MCF 10A (cell line): ENCODE measurements around the gene C10orf105. TPM values are rescaled to one million over a fixed set of nuclear protein-coding genes. Genes with fewer than 3 reads are reported as not detected.

Experiments
- BruUV-seq: library from RNA; stranded (reverse); fragments of 400-500 nt; replicated peaks from 2 replicates; lab custom pipeline; 2021; lab: Mats Ljungman, UMichigan
- CTCF ChIA-PET: fragments of 300-600 bp; sonication (Branson Sonifier 250); formaldehyde crosslinking; extraction: SDS; loops from one replicate; lab custom pipeline; 2021; ENCODE audit warnings: antibody characterized with exemption, inconsistent platforms; lab: Yijun Ruan, JAX
- POLR2A ChIA-PET: fragments of 300-600, 350-650 bp; sonication (Branson Sonifier 250); formaldehyde crosslinking; extraction: SDS; loops from one replicate; lab custom pipeline; 2020; ENCODE audit warnings: antibody characterized with exemption, inconsistent platforms; lab: Yijun Ruan, JAX
- DNase-seq: peaks from one replicate; pipeline ENCODE4 v3.0.0-alpha.2; 2018; ENCODE audit not compliant: unreplicated experiment
- H3K27ac Mint-ChIP-seq: one replicate; pipeline ENCODE4 v1.8.0; 2022; ENCODE audit warnings: mild to moderate bottlenecking, low read depth, mixed read lengths; ENCODE audit not compliant: unreplicated experiment
- H3K27me3 Mint-ChIP-seq: one replicate; pipeline ENCODE4 v1.8.0; 2022; ENCODE audit warnings: mixed read lengths; ENCODE audit not compliant: insufficient read depth, unreplicated experiment
- H3K36me3 Mint-ChIP-seq: one replicate; pipeline ENCODE4 v1.8.0; 2022; ENCODE audit warnings: mild to moderate bottlenecking, moderate library complexity, mixed read lengths; ENCODE audit not compliant: insufficient read depth, unreplicated experiment
- H3K4me1 Mint-ChIP-seq: one replicate; pipeline ENCODE4 v1.8.0; 2022; ENCODE audit warnings: mixed read lengths; ENCODE audit not compliant: insufficient read depth, unreplicated experiment
- H3K4me3 Mint-ChIP-seq: one replicate; pipeline ENCODE4 v1.8.0; 2022; ENCODE audit warnings: mild to moderate bottlenecking, moderate library complexity, mixed read lengths; ENCODE audit not compliant: unreplicated experiment
- H3K9me3 Mint-ChIP-seq: one replicate; pipeline ENCODE4 v1.8.0; 2022; ENCODE audit warnings: mixed read lengths; ENCODE audit not compliant: unreplicated experiment
- intact Hi-C: fragments of 100-400 bp; cut with micrococcal nuclease; formaldehyde crosslinking; loops from 2 replicates; pipeline ENCODE4 v1.14.1; 2022
- total RNA-seq: library from RNA; stranded (reverse); gene quantifications from 2 replicates; pipeline ENCODE4 v1.2.3, GENCODE V29; 2022
- TF ChIP-seq, protein P1 (sequence below): fragments of 200-600 bp; IDR thresholded peaks from one replicate; pipeline ENCODE4 v1.8.0; 2022; ENCODE audit warnings: antibody characterized with exemption, mild to moderate bottlenecking; ENCODE audit not compliant: unreplicated experiment

Gene C10orf105
- total RNA-seq, 1 experiment from 2014 or later, result not detected

DNA sequence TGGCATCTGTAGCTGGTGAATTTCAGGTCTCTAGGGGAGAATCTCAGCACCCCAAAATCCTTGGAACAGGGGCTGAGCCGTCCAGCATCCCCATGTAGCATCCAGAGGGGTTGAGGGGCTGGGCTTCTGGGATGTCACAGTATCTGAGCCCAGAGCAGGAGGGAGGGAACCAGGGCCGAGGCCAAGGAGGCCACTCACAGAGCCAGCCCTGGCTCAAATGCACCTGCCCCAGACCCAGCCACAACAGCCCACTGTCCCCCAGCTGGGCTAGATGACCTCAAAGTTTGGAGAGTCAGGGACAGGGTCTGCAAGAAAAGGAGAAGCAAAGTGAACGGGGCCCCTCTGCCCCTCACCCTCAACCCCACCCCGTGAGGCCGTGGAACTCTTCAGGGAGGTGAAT is 31.4 kb upstream of the C10orf105 start:
- Mint-ChIP-seq H3K9me3 (no peaks in the 10 kb centered on the region), H3K27me3 (no peaks in the 10 kb centered on the region), H3K36me3 (no peaks in the 10 kb centered on the region), H3K27ac (no peak overlapping the region), H3K4me1 (no peaks in the 10 kb centered on the region), H3K4me3 (no peak overlapping the region)
- BruUV-seq, result no TSS peak
- TF ChIP-seq, protein P1, sequence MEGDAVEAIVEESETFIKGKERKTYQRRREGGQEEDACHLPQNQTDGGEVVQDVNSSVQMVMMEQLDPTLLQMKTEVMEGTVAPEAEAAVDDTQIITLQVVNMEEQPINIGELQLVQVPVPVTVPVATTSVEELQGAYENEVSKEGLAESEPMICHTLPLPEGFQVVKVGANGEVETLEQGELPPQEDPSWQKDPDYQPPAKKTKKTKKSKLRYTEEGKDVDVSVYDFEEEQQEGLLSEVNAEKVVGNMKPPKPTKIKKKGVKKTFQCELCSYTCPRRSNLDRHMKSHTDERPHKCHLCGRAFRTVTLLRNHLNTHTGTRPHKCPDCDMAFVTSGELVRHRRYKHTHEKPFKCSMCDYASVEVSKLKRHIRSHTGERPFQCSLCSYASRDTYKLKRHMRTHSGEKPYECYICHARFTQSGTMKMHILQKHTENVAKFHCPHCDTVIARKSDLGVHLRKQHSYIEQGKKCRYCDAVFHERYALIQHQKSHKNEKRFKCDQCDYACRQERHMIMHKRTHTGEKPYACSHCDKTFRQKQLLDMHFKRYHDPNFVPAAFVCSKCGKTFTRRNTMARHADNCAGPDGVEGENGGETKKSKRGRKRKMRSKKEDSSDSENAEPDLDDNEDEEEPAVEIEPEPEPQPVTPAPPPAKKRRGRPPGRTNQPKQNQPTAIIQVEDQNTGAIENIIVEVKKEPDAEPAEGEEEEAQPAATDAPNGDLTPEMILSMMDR, result no peak
- no peak for DNase-seq
- intact Hi-C loops, result no loop called here
- CTCF ChIA-PET, result interaction anchor here (0.6 to 0.7 kb wide), 2 partner anchors 8 to 11 kb away, joined by 3 to 4 read pairs; no protein-coding TSS in a partner anchor
- POLR2A ChIA-PET, result no interaction called here

DNA sequence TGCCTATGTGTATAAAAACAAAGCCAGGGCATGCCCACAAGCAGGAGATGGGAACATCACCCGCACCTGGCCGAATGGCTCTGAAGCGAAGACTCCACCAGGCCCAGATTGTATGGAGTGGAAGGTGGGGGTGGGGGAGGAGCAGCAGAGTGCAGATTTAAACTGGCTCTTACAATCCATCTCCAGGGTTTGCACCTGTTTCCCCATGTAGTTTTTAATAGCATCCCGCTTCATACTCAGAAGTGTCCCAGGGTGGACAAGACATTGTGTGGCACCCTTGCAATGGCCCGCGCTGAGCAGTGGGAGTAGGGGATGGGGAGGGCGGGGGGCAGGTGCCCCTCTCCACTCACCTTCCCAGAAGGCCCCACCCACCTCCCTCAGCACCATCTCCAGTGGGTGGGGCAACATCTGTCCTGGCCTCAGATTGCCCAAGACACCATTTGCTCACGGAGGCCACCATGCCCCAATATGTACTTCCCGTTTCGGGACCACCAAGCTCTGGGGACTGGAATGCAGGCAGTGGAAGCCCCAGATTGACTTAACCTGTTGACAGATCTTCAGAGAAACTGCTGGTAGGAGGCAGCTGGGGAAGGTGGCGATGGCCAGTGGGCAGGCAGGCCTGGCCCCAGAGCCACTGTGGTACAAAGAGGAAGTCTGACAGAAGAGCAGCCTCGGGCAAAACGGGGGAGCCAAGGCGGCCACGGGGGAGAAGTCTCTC is 30.7 kb upstream of the C10orf105 start:
- no peak for DNase-seq
- H3K27ac Mint-ChIP-seq, result no peak overlapping the region
- CTCF ChIA-PET, result interaction anchor here (0.7 kb wide), 1 partner anchor 10 kb away, joined by 3 read pairs; no protein-coding TSS in a partner anchor
- H3K4me3 Mint-ChIP-seq, result no peak overlapping the region
- POLR2A ChIA-PET, result no interaction called here
- TF ChIP-seq, protein P1, result no peak
- H3K27me3 Mint-ChIP-seq, result no peaks in the 10 kb centered on the region
- no TSS peak for BruUV-seq
- H3K36me3 Mint-ChIP-seq, result no peaks in the 10 kb centered on the region
- H3K4me1 Mint-ChIP-seq, result no peaks in the 10 kb centered on the region
- intact Hi-C loops, result no loop called here
- H3K9me3 Mint-ChIP-seq, result no peaks in the 10 kb centered on the region

DNA sequence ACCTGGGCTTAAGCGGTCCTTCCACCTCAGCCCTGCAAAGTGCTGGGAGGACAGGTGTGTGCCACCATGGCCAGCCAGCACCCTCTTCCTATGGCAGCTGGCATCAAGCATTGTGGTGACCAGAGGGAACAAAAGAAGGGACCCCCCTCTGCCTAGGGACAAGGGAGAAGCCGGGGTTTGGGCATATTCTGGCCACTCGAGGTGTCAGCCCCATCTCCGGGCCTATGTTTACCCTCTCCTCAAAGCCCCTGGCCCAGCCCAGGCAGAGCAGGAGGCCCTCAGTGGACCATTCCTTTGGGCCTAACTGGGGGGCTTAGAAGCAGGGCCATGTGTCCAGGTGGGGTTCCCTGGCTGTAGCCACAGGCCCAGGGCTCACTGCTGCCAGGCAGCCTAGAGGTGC is 29.8 kb upstream of the C10orf105 start:
- Mint-ChIP-seq H3K27ac (no peak overlapping the region), H3K4me1 (no peaks in the 10 kb centered on the region), H3K27me3 (no peaks in the 10 kb centered on the region), H3K9me3 (no peaks in the 10 kb centered on the region), H3K4me3 (no peak overlapping the region), H3K36me3 (no peaks in the 10 kb centered on the region)
- TF ChIP-seq, protein P1, result no peak
- no peak for DNase-seq
- ChIA-PET CTCF (no interaction called here), POLR2A (no interaction called here)
- BruUV-seq, result no TSS peak
- intact Hi-C loops, result no loop called here

DNA sequence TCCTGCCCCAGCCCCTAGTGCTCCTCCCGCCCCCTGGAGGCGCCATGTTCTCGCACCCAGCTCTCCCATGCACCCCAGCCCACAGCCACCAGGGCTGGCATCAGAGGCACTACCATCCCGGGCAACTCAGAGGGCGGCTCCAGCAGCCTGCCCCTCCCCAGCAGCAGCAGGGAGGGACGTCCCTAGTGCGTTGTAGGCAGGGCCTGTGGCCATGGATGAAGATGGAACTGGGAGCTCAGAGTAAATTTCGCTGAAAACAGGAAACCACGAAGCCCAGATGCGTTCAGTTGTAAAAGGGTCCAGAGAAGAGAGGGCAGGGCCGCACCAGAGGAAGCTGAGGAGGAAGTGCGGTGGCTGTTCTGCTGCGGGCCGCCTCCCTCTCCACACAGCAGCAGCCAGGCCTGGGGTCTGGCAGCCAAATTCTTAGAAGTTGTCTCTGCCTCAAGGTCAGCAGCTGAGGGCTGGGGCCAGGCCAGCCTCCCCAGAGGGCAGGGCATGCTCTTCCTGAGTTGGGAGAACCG is 29.2 kb upstream of the C10orf105 start:
- no peak overlapping the region for H3K27ac Mint-ChIP-seq
- intact Hi-C loops, result no loop called here
- ChIA-PET POLR2A (no interaction called here), CTCF (no interaction called here)
- no TSS peak for BruUV-seq
- no peaks in the 10 kb centered on the region for H3K4me1 Mint-ChIP-seq
- no peaks in the 10 kb centered on the region for H3K36me3 Mint-ChIP-seq
- H3K4me3 Mint-ChIP-seq, result no peak overlapping the region
- no peaks in the 10 kb centered on the region for H3K9me3 Mint-ChIP-seq
- DNase-seq, result no peak
- H3K27me3 Mint-ChIP-seq, result no peaks in the 10 kb centered on the region
- TF ChIP-seq, protein P1, result no peak
